GM12878 (cell line): ENCODE measurements around the gene UBE2E3.

Experiments used
- ASH2L ChIP-seq: fragments of 300-600, 200-600 bp; sonication (generic); IDR thresholded peaks from 2 replicates; pipeline ENCODE4 v1.6.1; 2017; ENCODE audit warnings: low read depth, mild to moderate bottlenecking, borderline replicate concordance
- CBFB ChIP-seq: IDR thresholded peaks from 2 replicates; pipeline ENCODE4 v1.6.1; 2016; ENCODE audit warnings: antibody characterized with exemption, low read depth
- EP300 ChIP-seq, 2 experiments: fragments of 150-350 bp in 1 of 2; IDR thresholded peaks; 2 replicates each; pipeline ENCODE4 v1.6.1; 2011 to 2012; ENCODE audit warnings: low read depth in 2 of 2, low read length in 2 of 2, borderline replicate concordance in 1 of 2, improper control_type of control experiment in 1 of 2, inconsistent platforms in 1 of 2; ENCODE audit not compliant: control insufficient read depth in 1 of 2
- HDGF ChIP-seq: fragments of 450-650 bp; IDR thresholded peaks from 2 replicates; pipeline ENCODE4 v1.6.1; 2016; ENCODE audit warnings: antibody characterized with exemption
- JUND ChIP-seq: IDR thresholded peaks from 2 replicates; pipeline ENCODE4 v1.6.1; 2012; ENCODE audit warnings: low read depth, mild to moderate bottlenecking, low read length, improper control_type of control experiment, moderate library complexity
- POLR2A ChIP-seq: IDR thresholded peaks from 2 replicates; pipeline ENCODE4 v1.6.1; 2011; ENCODE audit warnings: low read depth, mild to moderate bottlenecking, low read length
- TF ChIP-seq, protein P1 (sequence below), 3 experiments: IDR thresholded peaks in 2 of 3; conservative IDR thresholded peaks in 1 of 3; 2 replicates each; pipeline ENCODE4 v1.5.1; 2011; ENCODE audit warnings: low read depth in 3 of 3, low read length in 3 of 3, mild to moderate bottlenecking in 3 of 3, control low read depth in 2 of 3, moderate library complexity in 2 of 3, inconsistent platforms in 1 of 3, mixed read lengths in 1 of 3; ENCODE audit not compliant: control insufficient read depth in 2 of 3, insufficient read depth in 1 of 3; ENCODE audit errors: extremely low read depth in 1 of 3
- TF ChIP-seq, protein P2 (sequence below): IDR thresholded peaks from 2 replicates; pipeline ENCODE4 v1.6.1; 2011; ENCODE audit warnings: borderline replicate concordance, low read depth, mild to moderate bottlenecking, moderate library complexity, mixed read lengths, low read length; ENCODE audit not compliant: insufficient read depth; ENCODE audit errors: extremely low read length
- TF ChIP-seq, protein P3 (sequence below): IDR thresholded peaks from 2 replicates; pipeline ENCODE4 v1.6.1; 2011; ENCODE audit warnings: low read depth, low read length, improper control_type of control experiment, borderline replicate concordance

DNA sequence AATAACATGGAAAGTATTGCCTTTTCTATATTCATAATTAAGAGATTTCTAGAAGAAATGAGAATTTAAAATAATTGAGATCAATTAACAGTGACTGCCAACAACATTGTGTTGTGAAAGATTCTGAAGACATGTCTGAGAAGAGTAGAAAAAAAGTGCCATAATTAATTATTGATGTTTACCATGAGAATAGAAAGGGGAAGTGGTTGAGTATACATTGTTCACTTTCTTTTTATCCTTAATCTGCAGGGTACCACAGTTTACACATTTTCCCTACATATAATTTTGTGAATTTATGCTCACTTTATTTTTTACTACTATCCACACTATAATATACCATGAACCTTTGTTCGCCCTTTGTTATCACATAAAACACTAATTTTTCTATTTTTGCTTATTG lies 47.1 kb upstream of the UBE2E3 start:
- TF ChIP-seq, protein P1, sequence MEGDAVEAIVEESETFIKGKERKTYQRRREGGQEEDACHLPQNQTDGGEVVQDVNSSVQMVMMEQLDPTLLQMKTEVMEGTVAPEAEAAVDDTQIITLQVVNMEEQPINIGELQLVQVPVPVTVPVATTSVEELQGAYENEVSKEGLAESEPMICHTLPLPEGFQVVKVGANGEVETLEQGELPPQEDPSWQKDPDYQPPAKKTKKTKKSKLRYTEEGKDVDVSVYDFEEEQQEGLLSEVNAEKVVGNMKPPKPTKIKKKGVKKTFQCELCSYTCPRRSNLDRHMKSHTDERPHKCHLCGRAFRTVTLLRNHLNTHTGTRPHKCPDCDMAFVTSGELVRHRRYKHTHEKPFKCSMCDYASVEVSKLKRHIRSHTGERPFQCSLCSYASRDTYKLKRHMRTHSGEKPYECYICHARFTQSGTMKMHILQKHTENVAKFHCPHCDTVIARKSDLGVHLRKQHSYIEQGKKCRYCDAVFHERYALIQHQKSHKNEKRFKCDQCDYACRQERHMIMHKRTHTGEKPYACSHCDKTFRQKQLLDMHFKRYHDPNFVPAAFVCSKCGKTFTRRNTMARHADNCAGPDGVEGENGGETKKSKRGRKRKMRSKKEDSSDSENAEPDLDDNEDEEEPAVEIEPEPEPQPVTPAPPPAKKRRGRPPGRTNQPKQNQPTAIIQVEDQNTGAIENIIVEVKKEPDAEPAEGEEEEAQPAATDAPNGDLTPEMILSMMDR (IDR thresholded peaks at IDR 0.05 in 2 of 3, conservative IDR thresholded peaks at IDR 0.05 in 1 of 3; ENCODE audit: control insufficient read depth in 2 of 3, extremely low read depth in 1 of 3, insufficient read depth in 1 of 3, low read depth in 3 of 3, low read length in 3 of 3), result no peak
- TF ChIP-seq ASH2L (no peak), POLR2A (no peak), CBFB (no peak), HDGF (no peak), EP300 (IDR thresholded peaks at IDR 0.05; ENCODE audit: borderline replicate concordance in 1 of 2, control insufficient read depth in 1 of 2, low read depth in 2 of 2, low read length in 2 of 2) (no peak), JUND (no peak)
- TF ChIP-seq, protein P2, sequence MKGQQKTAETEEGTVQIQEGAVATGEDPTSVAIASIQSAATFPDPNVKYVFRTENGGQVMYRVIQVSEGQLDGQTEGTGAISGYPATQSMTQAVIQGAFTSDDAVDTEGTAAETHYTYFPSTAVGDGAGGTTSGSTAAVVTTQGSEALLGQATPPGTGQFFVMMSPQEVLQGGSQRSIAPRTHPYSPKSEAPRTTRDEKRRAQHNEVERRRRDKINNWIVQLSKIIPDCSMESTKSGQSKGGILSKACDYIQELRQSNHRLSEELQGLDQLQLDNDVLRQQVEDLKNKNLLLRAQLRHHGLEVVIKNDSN, result no peak
- TF ChIP-seq, protein P3, sequence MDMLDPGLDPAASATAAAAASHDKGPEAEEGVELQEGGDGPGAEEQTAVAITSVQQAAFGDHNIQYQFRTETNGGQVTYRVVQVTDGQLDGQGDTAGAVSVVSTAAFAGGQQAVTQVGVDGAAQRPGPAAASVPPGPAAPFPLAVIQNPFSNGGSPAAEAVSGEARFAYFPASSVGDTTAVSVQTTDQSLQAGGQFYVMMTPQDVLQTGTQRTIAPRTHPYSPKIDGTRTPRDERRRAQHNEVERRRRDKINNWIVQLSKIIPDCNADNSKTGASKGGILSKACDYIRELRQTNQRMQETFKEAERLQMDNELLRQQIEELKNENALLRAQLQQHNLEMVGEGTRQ, result no peak
